SU-DHL-6 (cell line): ENCODE measurements around the gene COL17A1.

Source experiments
- H2AFZ ChIP-seq: fragments of 200-600 bp; sonication (generic); 2 replicates; pipeline ENCODE4 v1.6.1; 2014; ENCODE audit warnings: low read depth, mild to moderate bottlenecking, moderate library complexity, mixed read lengths, antibody characterized with exemption, low read length; ENCODE audit not compliant: severe bottlenecking
- H3F3A ChIP-seq: fragments of 200-600 bp; shearing (Covaris generic); 2 replicates; pipeline ENCODE4 v1.6.0; 2016; ENCODE audit warnings: antibody characterized with exemption, mild to moderate bottlenecking; ENCODE audit not compliant: insufficient read depth
- H3K27ac ChIP-seq: fragments of 200-600 bp; sonication (generic); 2 replicates; pipeline ENCODE4 v1.5.1; 2016; ENCODE audit warnings: low read depth, mild to moderate bottlenecking, low read length, moderate library complexity, mixed read lengths
- H3K27me3 ChIP-seq: fragments of 200-600 bp; sonication (generic), shearing (Covaris generic); 2 replicates; pipeline ENCODE4 v1.6.0; 2014; ENCODE audit warnings: mild to moderate bottlenecking, low read length
- H3K36me3 ChIP-seq: fragments of 200-600 bp; sonication (generic); 2 replicates; pipeline ENCODE4 v1.6.1; 2014; ENCODE audit warnings: mild to moderate bottlenecking, low read length, mixed read lengths
- H3K4me2 ChIP-seq: fragments of 300-600, 200-600 bp; shearing (Covaris generic), sonication (generic); 2 replicates; pipeline ENCODE4 v1.6.0; 2014; ENCODE audit warnings: low read length, low read depth, mild to moderate bottlenecking; ENCODE audit not compliant: poor library complexity, severe bottlenecking
- H3K4me3 ChIP-seq: fragments of 200-600 bp; sonication (generic); 2 replicates; pipeline ENCODE4 v1.5.1; 2014; ENCODE audit warnings: antibody characterized with exemption, low read length, mild to moderate bottlenecking, mixed read lengths; ENCODE audit not compliant: insufficient read depth, poor library complexity, severe bottlenecking
- H3K79me2 ChIP-seq: fragments of 200-600 bp; sonication (generic); 2 replicates; pipeline ENCODE4 v1.6.1; 2014; ENCODE audit warnings: mild to moderate bottlenecking, low read length, moderate library complexity; ENCODE audit not compliant: insufficient read depth
- H3K9ac ChIP-seq: fragments of 200-600 bp; sonication (generic); 2 replicates; pipeline ENCODE4 v1.7.0; 2014; ENCODE audit warnings: mild to moderate bottlenecking, low read length
- H3K9me2 ChIP-seq: fragments of 200-600 bp; sonication (generic); replicated peaks from 2 replicates; pipeline ENCODE4 v1.6.1; 2014; ENCODE audit warnings: low read length; ENCODE audit not compliant: insufficient read depth
- H3K9me3 ChIP-seq: fragments of 200-600 bp; sonication (generic); 2 replicates; pipeline ENCODE4 v1.6.1; 2014; ENCODE audit warnings: low read length, mixed read lengths; ENCODE audit not compliant: insufficient read depth
- H4K20me1 ChIP-seq: fragments of 200-600 bp; sonication (generic); 2 replicates; pipeline ENCODE4 v1.6.1; 2014; ENCODE audit warnings: low read depth, mild to moderate bottlenecking, antibody characterized with exemption, low read length, moderate library complexity, mixed read lengths
- EZH2phosphoT487 ChIP-seq: fragments of 200-600 bp; sonication (generic), shearing (Covaris generic); conservative IDR thresholded peaks from 2 replicates; pipeline ENCODE4 v1.6.1; 2018; ENCODE audit warnings: mild to moderate bottlenecking, antibody characterized with exemption, low read length, moderate library complexity, mixed read lengths
- TF ChIP-seq, protein P1 (sequence below): fragments of 200-600 bp; sonication (generic); IDR thresholded peaks from one replicate; pipeline ENCODE4 v1.5.1; 2017; ENCODE audit warnings: antibody characterized with exemption, mild to moderate bottlenecking, low read length, moderate library complexity; ENCODE audit not compliant: insufficient read depth, poor library complexity, severe bottlenecking

COL17A1 gene

DNA sequence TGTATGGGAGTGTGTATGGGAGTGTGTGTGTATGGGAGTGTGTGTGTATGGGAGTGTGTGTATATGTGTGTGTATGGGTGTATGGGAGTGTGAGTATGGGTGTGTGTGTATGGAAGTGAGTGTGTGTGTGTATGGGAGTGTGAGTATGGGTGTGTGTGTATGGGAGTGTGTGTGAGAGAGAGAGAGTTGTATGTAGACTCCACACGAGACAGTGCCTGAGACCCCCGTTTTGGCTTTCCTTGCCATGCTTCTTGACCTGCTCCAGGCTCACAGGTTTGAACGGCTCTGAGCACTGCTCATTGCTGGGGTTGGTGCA lies 49.7 kb downstream of the COL17A1 start:
- Histone ChIP-seq H3K4me3 (no peak overlapping the region), H3K79me2 (no peaks in the 10 kb centered on the region), H3K27me3 (no peaks in the 10 kb centered on the region), H2AFZ (no peak overlapping the region), H4K20me1 (no peaks in the 10 kb centered on the region), H3K27ac (no peak overlapping the region), H3K9ac (no peak overlapping the region), H3K4me2 (no peak overlapping the region), H3K9me2 (no peaks in the 10 kb centered on the region), H3K9me3 (no peaks in the 10 kb centered on the region), H3F3A (no peaks in the 10 kb centered on the region), H3K36me3 (no peaks in the 10 kb centered on the region)
- no peak for TF ChIP-seq EZH2phosphoT487
- TF ChIP-seq, protein P1, sequence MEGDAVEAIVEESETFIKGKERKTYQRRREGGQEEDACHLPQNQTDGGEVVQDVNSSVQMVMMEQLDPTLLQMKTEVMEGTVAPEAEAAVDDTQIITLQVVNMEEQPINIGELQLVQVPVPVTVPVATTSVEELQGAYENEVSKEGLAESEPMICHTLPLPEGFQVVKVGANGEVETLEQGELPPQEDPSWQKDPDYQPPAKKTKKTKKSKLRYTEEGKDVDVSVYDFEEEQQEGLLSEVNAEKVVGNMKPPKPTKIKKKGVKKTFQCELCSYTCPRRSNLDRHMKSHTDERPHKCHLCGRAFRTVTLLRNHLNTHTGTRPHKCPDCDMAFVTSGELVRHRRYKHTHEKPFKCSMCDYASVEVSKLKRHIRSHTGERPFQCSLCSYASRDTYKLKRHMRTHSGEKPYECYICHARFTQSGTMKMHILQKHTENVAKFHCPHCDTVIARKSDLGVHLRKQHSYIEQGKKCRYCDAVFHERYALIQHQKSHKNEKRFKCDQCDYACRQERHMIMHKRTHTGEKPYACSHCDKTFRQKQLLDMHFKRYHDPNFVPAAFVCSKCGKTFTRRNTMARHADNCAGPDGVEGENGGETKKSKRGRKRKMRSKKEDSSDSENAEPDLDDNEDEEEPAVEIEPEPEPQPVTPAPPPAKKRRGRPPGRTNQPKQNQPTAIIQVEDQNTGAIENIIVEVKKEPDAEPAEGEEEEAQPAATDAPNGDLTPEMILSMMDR, result no peak

DNA sequence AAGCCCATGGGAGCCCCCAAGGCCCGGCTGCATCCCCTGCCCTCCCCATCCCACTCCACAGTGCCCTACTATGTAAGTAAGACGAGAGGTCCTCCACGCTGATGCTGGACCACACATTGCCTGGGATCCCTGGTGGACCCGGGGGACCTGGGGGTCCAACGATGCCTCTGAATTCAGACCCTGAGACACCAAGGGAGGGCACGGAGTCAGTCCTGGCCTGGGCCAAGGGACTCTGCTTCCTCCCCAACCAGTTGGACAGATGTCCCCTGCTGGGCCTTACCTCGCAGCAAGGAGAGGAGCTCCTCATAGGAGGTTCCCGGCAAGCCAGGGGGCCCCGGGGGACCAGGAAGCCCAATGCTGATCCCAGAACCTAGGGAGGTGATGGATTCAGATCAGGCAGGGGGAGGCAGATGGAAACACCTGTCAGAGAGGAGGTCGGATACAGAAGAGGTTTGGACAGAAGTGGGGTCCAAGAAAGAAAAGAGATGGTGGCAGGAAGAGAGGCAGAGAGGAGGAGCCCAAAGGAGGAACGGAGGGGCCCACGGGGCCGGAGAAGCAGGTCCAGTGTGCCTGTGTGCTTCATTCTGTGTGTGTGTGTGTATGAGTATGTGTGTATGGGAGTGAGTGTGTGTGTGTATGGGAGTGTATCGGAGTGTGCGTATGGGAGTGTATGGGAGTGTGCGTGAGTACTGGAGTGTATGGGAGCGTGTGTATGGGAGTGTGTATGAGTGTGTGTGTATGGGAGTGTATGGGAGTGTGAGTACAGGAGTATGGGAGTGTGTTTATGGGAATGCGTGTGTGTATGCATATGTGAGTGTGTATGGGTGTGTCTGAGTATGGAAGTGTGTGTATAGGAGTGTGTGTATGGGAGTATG lies 50.2 kb downstream of the COL17A1 start:
- H3K9me2 ChIP-seq, result no peaks in the 10 kb centered on the region
- no peak overlapping the region for H3K9ac ChIP-seq
- H3K9me3 ChIP-seq, result no peaks in the 10 kb centered on the region
- no peaks in the 10 kb centered on the region for H3K79me2 ChIP-seq
- H3F3A ChIP-seq, result no peaks in the 10 kb centered on the region
- TF ChIP-seq, protein P1, result no peak
- no peak for TF ChIP-seq EZH2phosphoT487
- H3K4me3 ChIP-seq, result no peak overlapping the region
- no peaks in the 10 kb centered on the region for H4K20me1 ChIP-seq
- no peaks in the 10 kb centered on the region for H3K36me3 ChIP-seq
- no peak overlapping the region for H3K4me2 ChIP-seq
- no peak overlapping the region for H3K27ac ChIP-seq
- no peaks in the 10 kb centered on the region for H3K27me3 ChIP-seq
- no peak overlapping the region for H2AFZ ChIP-seq

DNA sequence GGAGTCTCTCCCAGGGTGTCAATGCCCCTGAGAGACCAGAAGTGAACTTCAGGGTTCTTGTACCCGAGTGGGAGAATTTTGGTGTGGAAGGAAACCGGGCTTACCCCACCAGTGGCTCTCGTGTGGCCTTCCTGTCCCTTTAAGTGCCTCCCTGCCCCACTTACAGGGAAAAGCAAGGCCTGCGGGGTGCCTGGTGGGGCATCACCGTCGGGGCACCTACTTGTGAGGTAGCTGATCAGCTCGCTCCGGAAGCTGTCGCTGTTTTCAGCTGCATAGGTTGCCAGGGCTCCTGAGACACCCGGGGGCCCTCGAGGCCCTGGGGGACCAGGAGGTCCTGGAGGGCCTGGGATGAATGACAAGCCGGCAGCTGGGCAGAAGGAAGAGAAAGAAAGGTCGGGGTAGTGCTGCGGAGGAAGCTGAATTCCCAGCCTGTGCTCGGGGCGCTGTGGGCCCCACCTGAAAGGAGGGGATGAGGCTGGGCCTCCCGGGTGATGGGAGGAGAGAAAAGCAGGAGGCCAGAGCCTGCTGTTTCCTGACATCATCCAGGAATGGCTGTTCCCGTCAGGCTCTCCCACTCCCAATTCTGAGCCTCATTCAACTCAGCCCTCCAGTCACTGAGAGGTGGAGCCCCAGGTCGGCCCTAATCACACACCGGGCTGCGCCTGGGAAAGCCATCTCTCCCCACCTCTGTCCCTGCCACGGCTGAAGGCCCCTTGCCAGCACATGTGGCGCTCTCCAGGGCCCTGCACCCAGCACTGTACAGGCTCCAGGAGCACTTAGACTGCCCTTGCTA lies 51.1 kb downstream of the COL17A1 start:
- H3K4me2 ChIP-seq, result no peak overlapping the region
- H3K9me2 ChIP-seq, result no peaks in the 10 kb centered on the region
- H3K4me3 ChIP-seq, result no peak overlapping the region
- H2AFZ ChIP-seq, result no peak overlapping the region
- H3F3A ChIP-seq, result no peaks in the 10 kb centered on the region
- no peak overlapping the region for H3K9ac ChIP-seq
- no peak overlapping the region for H3K27ac ChIP-seq
- H3K27me3 ChIP-seq, result no peaks in the 10 kb centered on the region
- TF ChIP-seq, protein P1, result no peak
- TF ChIP-seq EZH2phosphoT487, result no peak
- H3K9me3 ChIP-seq, result no peaks in the 10 kb centered on the region
- no peaks in the 10 kb centered on the region for H3K36me3 ChIP-seq
- no peaks in the 10 kb centered on the region for H3K79me2 ChIP-seq
- no peaks in the 10 kb centered on the region for H4K20me1 ChIP-seq
